Stimulated activated CD4-positive, alpha-beta T cell treated with anti-CD3 and anti-CD28 coated beads, Interleukin-4, amount 100 ng/mL, for 4 hours (primary cell): ENCODE results near the gene THOC6.

ENCODE experiments used
- DNase-seq, 2 experiments: peaks; one replicate each; pipeline ENCODE4 v3.0.0-alpha.2; 2020

The THOC6 gene

GRCh38 chr16:2992383-2993081 is 31.3 kb upstream of the THOC6 start:
- no peak for DNase-seq

- no peak for DNase-seq
Measured at GRCh38 chr16:2996298-2996697, 27.5 kb upstream of the THOC6 start.

- DNase-seq = no peak
Measured at GRCh38 chr16:2999929-3000328, 23.9 kb upstream of the THOC6 start.

- no peak for DNase-seq
Measured at GRCh38 chr16:3000540-3000939, 23.3 kb upstream of the THOC6 start.

GRCh38 chr16:3001316-3001715 is 22.5 kb upstream of the THOC6 start:
- no peak for DNase-seq

GRCh38 chr16:3003582-3004270 is 20.1 kb upstream of the THOC6 start:
- DNase-seq = peak; percentile 91 to 97

- no peak for DNase-seq
Measured at GRCh38 chr16:3004319-3004718, 19.5 kb upstream of the THOC6 start.

- no peak for DNase-seq
Measured at GRCh38 chr16:3004781-3005284, 19.0 kb upstream of the THOC6 start.

- DNase-seq = no peak
Measured at GRCh38 chr16:3007059-3007956, 16.5 kb upstream of the THOC6 start.

GRCh38 chr16:3007957-3008689 is 15.7 kb upstream of the THOC6 start:
- peak in 1 of 2 experiments; percentile 36 for DNase-seq

- DNase-seq = no peak
Measured at GRCh38 chr16:3008690-3009037, 15.2 kb upstream of the THOC6 start.

- no peak for DNase-seq
Measured at GRCh38 chr16:3009568-3010390, 14.1 kb upstream of the THOC6 start.

GRCh38 chr16:3010510-3010909 is 13.3 kb upstream of the THOC6 start:
- no peak for DNase-seq

- no peak for DNase-seq
Measured at GRCh38 chr16:3012246-3012645, 11.6 kb upstream of the THOC6 start.

- DNase-seq = no peak
Measured at GRCh38 chr16:3012828-3013420, 10.9 kb upstream of the THOC6 start, which contains the start of gene CLDN9. Gene CLDN9 (plus strand): TSS chr16:3012923. CDS start chr16:3013363, 440 bp downstream.

- DNase-seq = no peak
Measured at GRCh38 chr16:3013491-3013951, 10.3 kb upstream of the THOC6 start.

- DNase-seq = no peak
Measured at GRCh38 chr16:3013998-3014690, 9.7 kb upstream of the THOC6 start.

GRCh38 chr16:3014971-3015370 is 8.9 kb upstream of the THOC6 start:
- DNase-seq = no peak

GRCh38 chr16:3015865-3016521 is 7.8 kb upstream of the THOC6 start:
- DNase-seq = no peak

GRCh38 chr16:3017344-3017743 is 6.5 kb upstream of the THOC6 start:
- no peak for DNase-seq
